Measurements from ENCODE around the gene RAP1B. TPM values are rescaled to one million over a fixed set of nuclear protein-coding genes. Genes with fewer than 3 reads are reported as not detected.

The RAP1B gene
- total RNA-seq, 1 experiment from 2014 or later = 86.9 TPM

GRCh38 chr12:68608191-68608590, 2.5 kb upstream of the RAP1B start:
- H3K27ac Mint-ChIP-seq = peak overlapping the region; percentile 20

GRCh38 chr12:68609998-68610369, 715 bp upstream of the RAP1B start:
- peak overlapping the region; percentile 99 for H3K27ac Mint-ChIP-seq
- H3K9me3 Mint-ChIP-seq = no peaks in the 10 kb centered on the region
- CTCF ChIA-PET = interaction anchor here (0.8 to 1.1 kb wide), 2 partner anchors 51 to 251 kb away, joined by 3 to 4 read pairs; no protein-coding TSS in a partner anchor
- H3K27me3 Mint-ChIP-seq (ENCODE audit: low read depth) = no peaks in the 10 kb centered on the region; the same call in 1 of the 2 replicates
- ATAC-seq (no peak), DNase-seq (ENCODE audit: low spot score) (no peak)
- TF ChIP-seq ZNF138 (CRISPR knock-in tag; conservative IDR thresholded peaks at IDR 0.05) (no peak), ZNF416 (CRISPR knock-in tag; IDR thresholded peaks at IDR 0.05) (no peak), NR3C1 (CRISPR knock-in tag; conservative IDR thresholded peaks at IDR 0.05; ENCODE audit: low read depth) (no peak), ZNF317 (CRISPR knock-in tag; IDR thresholded peaks at IDR 0.05; ENCODE audit: borderline replicate concordance, low read depth) (no peak)
- H3K4me1 Mint-ChIP-seq = peaks cover 44% of the 10 kb centered on the region
- peak overlapping the region; percentile 88 for H3K4me3 Mint-ChIP-seq
- POLR2A ChIA-PET = interaction anchor here (0.5 to 1.5 kb wide), 6 partner anchors 9 to 118 kb away, joined by 3 to 6 read pairs (median 3); no protein-coding TSS in a partner anchor
- H3K36me3 Mint-ChIP-seq = 0 out of 2 replicates have a peak, but pooled peaks cover 2% of the 10 kb centered on the region

More at GRCh38 chr12:68608191-68608590, 2.5 kb upstream of the RAP1B start:
- ChIA-PET POLR2A (no interaction called here), CTCF (no interaction called here)
- H3K27me3 Mint-ChIP-seq (ENCODE audit: low read depth) = no peaks in the 10 kb centered on the region; the same call in 1 of the 2 replicates
- TF ChIP-seq ELF4 (CRISPR knock-in tag; IDR thresholded peaks at IDR 0.05; ENCODE audit: low read depth) (no peak), CBFB (CRISPR knock-in tag; IDR thresholded peaks at IDR 0.05; ENCODE audit: low read depth) (no peak), AR (CRISPR knock-in tag; IDR thresholded peaks at IDR 0.05) (no peak), TP53 (CRISPR knock-in tag; IDR thresholded peaks at IDR 0.05) (no peak), CREB1 (CRISPR knock-in tag; IDR thresholded peaks at IDR 0.05) (no peak), ATF6 (CRISPR knock-in tag; IDR thresholded peaks at IDR 0.05) (no peak), ERG (CRISPR knock-in tag; IDR thresholded peaks at IDR 0.05) (no peak), ZNF263 (CRISPR knock-in tag; IDR thresholded peaks at IDR 0.05; ENCODE audit: low read depth) (no peak), ZNF138 (CRISPR knock-in tag; conservative IDR thresholded peaks at IDR 0.05) (no peak), E2F4 (CRISPR knock-in tag; IDR thresholded peaks at IDR 0.05; ENCODE audit: borderline replicate concordance, low read depth) (no peak), GTF2I (CRISPR knock-in tag; conservative IDR thresholded peaks at IDR 0.05) (no peak), TEAD4 (CRISPR knock-in tag; IDR thresholded peaks at IDR 0.05) (no peak), OVOL2 (CRISPR knock-in tag; IDR thresholded peaks at IDR 0.05; ENCODE audit: borderline replicate concordance) (no peak), CREM (CRISPR knock-in tag; IDR thresholded peaks at IDR 0.05) (no peak), ESRRA (CRISPR knock-in tag; IDR thresholded peaks at IDR 0.05; ENCODE audit: borderline replicate concordance) (no peak), GABPB1 (CRISPR knock-in tag; IDR thresholded peaks at IDR 0.05) (no peak), ETV6 (CRISPR knock-in tag; IDR thresholded peaks at IDR 0.05) (no peak)
- H3K4me1 Mint-ChIP-seq = peaks cover 28% of the 10 kb centered on the region
- no peaks in the 10 kb centered on the region for H3K36me3 Mint-ChIP-seq
- ATAC-seq = no peak
- no peak for DNase-seq (ENCODE audit: low spot score)
- H3K9me3 Mint-ChIP-seq = no peaks in the 10 kb centered on the region
- H3K4me3 Mint-ChIP-seq = no peak overlapping the region
